HG02973 (cell line): ENCODE data around the gene CTNND2.

Experiments used
- ATAC-seq: cut with Tn5 transposase; IDR thresholded peaks from one replicate; pipeline ENCODE4 v1.9.1; 2021; ENCODE audit warnings: moderate library complexity; ENCODE audit not compliant: unreplicated experiment

Gene CTNND2

GRCh38 chr5:10969684-10970180 lies 934.5 kb downstream of the CTNND2 start:
- no peak for ATAC-seq

- no peak for ATAC-seq
Observed at GRCh38 chr5:10964806-10965205, 939.4 kb downstream of the CTNND2 start.

DNA sequence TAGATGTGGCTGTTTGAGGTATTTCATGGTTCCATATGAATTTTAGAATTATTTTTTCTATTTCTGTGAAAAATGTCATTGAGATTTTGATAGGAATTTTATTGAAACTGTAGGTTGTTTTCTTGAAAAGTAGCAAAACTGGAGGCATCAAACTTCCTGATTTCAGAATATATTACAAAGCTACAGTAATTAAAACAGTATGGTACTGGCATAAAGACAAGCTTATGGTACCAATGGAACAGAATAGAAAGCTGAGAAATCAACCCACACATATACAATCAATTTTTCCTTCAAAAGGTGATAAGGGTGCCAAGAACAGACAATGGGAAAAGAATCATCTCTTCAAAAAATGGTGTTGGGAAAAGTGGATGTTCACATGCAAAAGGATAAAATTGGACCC lies 945.5 kb downstream of the CTNND2 start:
- no peak for ATAC-seq

DNA sequence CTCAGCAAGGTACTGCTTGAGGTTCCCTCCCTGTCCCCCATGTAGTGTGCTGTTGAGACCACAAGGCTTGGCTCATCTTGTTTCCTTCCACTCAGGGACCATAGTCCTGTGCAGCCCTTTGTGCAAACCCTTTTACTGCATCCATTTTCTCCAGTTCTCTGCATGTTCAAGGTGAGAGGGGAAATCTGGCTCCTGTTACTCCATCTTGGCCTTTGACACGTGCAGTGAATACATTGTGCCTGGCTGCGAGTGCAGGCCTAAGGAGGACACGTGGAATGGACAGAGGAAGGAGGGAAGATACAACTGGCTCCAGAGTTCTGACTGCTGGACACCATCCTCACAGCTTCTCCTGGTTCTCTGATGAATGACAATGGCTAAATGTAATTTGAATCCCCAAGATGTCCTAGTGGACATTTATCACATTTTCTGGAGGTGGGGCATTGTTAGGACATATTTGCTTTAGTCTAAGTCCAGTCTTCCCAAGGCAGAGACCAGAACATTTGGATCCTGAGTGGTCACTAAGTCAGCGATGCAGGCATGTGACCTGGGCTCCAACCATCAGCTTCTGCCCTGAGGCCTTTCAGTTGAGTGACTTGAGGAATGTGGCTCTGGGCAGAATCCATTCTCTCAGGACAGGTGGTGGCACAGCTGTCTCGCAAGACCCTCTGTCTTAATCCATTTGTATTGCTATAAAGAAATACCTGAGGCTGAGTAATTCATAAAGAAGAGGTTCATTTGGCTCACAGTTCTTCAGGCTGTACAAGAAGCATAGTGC lies 954.2 kb downstream of the CTNND2 start:
- no peak for ATAC-seq

- ATAC-seq: no peak
Observed at GRCh38 chr5:10946050-10946449, 958.2 kb downstream of the CTNND2 start.

DNA sequence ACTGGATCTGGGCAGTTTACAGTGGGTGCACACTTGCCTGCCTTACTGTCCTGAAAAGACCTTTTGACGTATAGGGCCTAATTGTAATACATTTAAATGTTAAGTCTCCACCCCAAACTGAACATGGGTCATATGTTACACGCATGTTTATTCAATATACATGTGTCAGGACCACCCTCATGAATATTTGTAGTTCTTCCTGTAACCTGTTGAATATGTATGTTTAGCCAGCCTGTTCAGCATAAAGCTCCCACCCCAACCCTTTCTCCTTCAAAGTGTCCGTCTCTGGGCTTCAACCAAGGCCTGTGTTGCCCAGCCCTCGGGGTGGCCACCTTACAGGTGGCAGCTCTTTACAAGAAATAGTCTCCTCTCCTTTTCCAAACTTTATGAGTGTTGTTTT lies 962.3 kb downstream of the CTNND2 start:
- no peak for ATAC-seq

DNA sequence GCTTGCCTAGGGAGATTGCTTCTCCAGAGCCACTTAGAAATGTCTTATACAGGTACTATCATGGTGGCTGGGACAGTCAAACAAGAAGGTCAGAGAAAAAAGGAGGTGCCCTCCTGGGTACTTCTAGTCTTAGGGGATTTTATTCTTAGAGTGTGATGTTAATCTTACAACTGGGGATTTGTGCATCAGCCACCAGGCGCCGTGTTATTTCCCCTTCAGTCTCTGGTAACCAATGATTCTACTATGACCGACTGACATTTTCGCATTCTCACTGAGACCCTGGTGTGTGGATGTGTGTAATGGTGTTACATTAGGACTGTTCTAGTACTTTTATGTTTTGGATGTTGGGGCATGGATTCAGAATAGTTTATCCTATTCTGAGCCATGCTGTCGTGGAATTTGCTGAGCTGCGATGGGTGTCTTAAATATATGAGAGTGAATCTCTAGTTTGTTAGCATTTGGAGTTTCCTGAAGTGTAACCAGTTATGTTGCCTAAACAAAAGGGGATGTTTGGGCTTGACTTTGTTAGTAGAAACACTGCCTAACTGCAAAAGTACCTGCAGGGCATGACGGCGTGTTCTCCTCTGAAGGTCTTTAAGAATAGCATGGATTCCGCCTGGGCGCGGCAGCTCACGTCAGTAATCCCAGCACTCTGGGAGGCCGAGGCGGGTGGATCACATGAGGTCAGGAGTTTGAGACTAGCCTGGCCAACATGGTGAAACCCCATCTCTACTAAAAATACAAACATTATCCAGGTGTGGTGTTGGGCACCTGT lies 968.0 kb downstream of the CTNND2 start:
- ATAC-seq: no peak

DNA sequence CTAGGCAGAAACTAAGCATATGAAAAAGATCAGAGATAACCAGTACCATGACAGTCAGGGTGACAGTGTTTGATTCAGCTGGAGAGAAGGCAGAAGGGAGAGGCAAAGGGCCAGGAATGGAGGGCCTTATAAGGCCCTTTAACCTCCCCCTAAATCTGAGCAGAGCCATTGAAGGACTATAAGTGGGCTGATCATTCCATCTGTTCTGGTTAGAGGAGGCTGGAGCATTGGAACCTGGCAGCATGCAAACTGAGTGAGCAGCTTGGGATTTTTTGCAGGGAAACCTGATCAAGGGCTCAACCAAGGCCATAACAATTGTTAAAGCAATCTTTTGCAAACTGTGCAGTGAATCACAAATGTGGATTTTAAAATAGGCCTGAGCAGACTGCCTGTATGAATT lies 968.7 kb downstream of the CTNND2 start:
- no peak for ATAC-seq

GRCh38 chr5:10934783-10935355 lies 969.4 kb downstream of the CTNND2 start:
- no peak for ATAC-seq

DNA sequence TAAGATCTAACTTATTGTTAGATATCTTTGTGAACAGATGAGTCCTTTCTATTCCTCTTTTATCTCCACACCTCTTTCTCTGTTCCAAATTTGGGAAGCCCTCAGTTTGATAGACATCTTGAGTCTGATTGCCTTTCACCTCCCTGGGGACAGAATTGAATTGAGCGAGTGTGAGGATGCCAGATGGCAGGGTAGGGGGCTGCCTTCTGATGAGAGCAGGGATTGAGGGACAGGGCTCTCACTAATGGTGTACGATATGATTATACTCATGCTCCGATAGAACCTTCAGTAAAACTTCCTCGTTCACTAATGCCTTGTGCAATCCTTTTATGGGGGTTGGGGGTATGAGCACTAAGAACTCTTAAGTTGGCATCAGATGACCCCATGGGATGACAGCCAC lies 971.1 kb downstream of the CTNND2 start:
- no peak for ATAC-seq

GRCh38 chr5:10932426-10932825 lies 971.8 kb downstream of the CTNND2 start:
- no peak for ATAC-seq

- no peak for ATAC-seq
Observed at GRCh38 chr5:10927608-10928007, 976.6 kb downstream of the CTNND2 start.

- no peak for ATAC-seq
Observed at GRCh38 chr5:10923310-10923709, 980.9 kb downstream of the CTNND2 start.
